Measurements from ENCODE around the gene XPR1.

DNA sequence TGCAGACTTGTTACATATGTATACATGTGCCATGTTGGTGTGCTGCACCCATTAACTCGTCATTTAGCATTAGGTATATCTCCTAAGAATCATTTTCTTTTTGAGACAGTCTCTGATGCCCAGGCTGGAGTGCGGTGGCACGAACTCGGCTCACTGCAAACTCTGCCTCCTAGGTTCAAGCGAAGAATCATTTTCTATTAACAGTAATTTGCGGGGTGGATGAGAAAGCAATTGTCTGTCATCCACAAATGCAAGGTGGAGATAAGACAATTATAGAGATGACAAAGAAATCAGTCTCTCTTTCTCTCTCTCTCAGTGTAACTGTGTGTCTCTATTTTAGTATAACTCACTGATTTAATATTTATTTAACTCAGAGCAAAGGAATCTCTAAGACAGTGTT, 149.9 kb downstream of the XPR1 start:
- TF ChIP-seq, protein P1, sequence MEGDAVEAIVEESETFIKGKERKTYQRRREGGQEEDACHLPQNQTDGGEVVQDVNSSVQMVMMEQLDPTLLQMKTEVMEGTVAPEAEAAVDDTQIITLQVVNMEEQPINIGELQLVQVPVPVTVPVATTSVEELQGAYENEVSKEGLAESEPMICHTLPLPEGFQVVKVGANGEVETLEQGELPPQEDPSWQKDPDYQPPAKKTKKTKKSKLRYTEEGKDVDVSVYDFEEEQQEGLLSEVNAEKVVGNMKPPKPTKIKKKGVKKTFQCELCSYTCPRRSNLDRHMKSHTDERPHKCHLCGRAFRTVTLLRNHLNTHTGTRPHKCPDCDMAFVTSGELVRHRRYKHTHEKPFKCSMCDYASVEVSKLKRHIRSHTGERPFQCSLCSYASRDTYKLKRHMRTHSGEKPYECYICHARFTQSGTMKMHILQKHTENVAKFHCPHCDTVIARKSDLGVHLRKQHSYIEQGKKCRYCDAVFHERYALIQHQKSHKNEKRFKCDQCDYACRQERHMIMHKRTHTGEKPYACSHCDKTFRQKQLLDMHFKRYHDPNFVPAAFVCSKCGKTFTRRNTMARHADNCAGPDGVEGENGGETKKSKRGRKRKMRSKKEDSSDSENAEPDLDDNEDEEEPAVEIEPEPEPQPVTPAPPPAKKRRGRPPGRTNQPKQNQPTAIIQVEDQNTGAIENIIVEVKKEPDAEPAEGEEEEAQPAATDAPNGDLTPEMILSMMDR (IDR thresholded peaks at IDR 0.05; ENCODE audit: extremely low read depth in 1 of 2, insufficient read depth in 1 of 2, low read depth in 1 of 2, low read length in 2 of 2) = no peak
- no peak for TF ChIP-seq POLR2AphosphoS5 (IDR thresholded peaks at IDR 0.05; ENCODE audit: insufficient read depth, low read depth, low read length)

All from endothelial cell of umbilical vein (primary cell).